Stimulated activated CD4-positive, alpha-beta T cell treated with anti-CD3 and anti-CD28 coated beads, Interleukin-1b, Interleukin-23, amount 100 ng/mL, for 1 hour (primary cell): Measurements from ENCODE around the gene TMEM50B.
"Not testable (repeated sequence)": the region's sequence is repeated elsewhere in the genome, so short reads cannot be mapped to it uniquely, and the experiment has no call there.

Experiments used
- DNase-seq, 2 donors: peaks; one replicate each; pipeline ENCODE4 v3.0.0-alpha.2; 2020; ENCODE audit warnings: low read depth in 2 of 2

The TMEM50B gene

GRCh38 chr21:33479679-33480480 is at the start of gene TMEM50B:
TMEM50B (minus strand) TSS chr21:33479974; CDS start chr21:33468885, 11,089 bp downstream.
- DNase-seq: peak; percentile 93 to 95

- no peak for DNase-seq
These were observed 43.2 kb upstream of the TMEM50B start for GRCh38 chr21:33522953-33523349.

DNA sequence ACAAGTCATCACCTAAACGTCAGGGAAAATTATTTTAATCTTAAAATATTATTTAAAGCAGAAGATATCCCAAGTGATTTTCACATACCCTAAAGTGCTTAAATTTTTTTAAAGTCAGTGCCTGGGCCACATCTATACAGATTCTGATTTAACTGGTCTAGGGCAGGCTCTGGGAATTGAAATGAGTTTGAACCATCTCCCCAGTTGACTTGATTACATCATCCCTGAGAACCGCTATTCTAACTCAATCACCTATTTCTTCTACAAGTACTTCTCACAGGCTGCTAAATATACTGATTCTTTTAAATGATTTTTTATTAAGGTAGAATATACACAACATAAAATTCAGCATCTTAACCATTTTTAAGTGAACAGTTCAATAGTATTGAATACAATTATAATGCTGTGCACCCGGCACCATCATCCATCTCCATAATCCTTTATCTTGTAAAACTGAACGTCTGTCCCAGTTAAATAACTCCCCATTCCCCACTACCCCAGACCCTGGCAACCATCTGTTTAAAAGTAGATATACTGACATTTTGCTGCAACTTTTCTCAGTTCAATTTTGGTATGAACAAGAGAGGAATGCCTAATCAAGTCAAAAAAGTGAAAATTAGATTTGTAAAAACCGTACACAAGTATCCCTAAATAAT is 42.7 kb upstream of the TMEM50B start:
- no peak for DNase-seq

- DNase-seq: no peak
These were observed 39.1 kb upstream of the TMEM50B start for GRCh38 chr21:33518899-33519298.

- no peak for DNase-seq
These were observed 34.5 kb upstream of the TMEM50B start for GRCh38 chr21:33514229-33514628.

- DNase-seq: no peak
These were observed 32.7 kb upstream of the TMEM50B start for GRCh38 chr21:33512481-33512880.

DNA sequence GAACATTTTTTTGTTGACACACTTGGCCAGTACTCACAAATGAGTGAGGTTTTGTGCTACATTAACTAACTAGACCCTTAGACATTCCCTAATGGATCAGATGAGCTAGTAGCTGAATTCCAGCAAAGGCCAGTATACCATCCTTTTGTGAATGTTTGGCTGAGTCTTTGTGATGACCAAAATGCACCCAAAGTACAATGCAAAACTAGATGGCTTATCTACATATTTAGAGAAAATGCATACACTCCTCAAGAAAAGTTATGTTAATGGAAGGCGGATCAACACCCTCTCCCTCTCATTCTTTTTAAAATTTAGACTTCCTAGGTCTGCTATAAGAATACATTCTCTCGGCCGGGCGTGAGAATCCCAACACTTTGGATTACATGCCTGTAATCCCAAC is 31.9 kb upstream of the TMEM50B start:
- no peak for DNase-seq

GRCh38 chr21:33510826-33511225 is 31.1 kb upstream of the TMEM50B start:
- no peak for DNase-seq

- not testable (repeated sequence) for DNase-seq
These were observed 27.2 kb upstream of the TMEM50B start for GRCh38 chr21:33507003-33507402.

DNA sequence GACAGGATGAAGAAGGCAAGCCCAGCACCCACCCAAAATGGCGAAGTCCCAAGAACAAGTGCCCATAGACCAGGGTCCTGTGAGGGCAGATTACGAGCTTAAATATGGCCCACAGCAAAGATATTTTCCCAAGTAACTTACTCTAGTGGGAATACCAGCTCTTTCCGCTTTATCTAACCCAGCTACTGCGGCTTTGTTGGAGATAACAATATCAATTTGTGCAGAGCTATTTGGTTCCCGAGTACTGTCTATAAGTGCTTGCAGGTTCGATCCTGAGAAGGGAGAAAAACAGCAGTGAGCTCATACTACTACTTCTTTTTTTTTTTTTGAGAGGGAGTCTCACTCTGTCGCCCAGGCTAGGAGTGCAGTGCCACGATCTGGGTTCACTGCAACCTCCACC is 26.1 kb upstream of the TMEM50B start:
- DNase-seq: no peak

DNA sequence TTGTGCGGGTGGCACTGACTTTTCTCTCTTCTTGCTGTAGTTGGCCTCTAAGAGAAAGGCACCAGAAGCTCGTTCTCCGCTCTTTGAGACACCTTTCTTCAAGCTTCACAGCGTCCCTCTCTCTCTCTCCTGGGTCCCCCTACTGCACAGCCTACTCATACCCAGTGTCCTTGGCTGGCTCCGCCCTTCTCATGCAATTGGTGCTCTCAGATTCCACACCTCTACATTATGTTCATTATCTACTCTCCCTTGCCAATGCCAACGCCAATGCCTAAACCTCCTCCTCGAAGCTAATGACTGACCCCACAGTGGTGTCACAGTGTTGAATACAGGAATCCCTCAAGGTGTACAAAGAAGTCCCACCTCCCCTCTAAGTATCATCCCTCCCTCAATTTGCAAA is 16.6 kb upstream of the TMEM50B start:
- DNase-seq: no peak

DNA sequence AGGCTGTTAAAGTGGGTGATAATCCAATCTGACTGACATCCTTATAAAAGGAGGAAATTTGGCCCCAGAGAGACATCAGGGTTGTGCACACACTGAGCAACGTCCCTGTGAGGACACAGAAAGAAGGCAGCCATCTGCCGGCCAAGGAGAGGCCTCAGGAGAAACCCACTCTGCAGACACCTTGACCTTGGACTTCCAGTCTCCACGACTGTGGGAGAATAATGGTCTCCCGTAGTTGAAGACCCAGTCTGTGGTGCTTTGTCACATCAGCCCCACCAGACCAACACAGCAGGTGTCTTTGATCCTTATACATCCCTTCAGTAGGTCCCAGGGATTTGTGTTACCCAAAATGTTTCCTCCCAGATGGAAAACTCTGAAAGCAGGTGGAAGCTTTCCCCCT is 16.0 kb upstream of the TMEM50B start:
- no peak for DNase-seq

DNA sequence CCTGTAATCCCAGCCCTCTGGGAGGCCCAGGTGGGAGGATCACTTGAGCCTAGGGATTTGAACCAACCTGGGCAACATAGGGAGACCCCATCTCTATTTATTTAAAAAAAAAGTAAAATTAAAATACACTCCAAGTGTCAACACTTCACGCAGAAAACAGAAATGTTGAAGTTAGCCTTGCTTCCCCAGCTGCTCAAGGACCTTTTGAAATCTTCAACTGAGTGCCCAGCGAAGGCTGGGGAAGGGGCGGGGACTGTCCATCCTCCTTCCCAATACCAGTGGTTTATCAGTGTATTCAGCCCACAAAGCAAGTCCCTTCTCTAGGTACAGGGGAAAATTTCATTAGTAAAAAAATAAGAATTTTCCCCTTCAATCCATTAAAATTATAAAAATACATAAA is 14.0 kb upstream of the TMEM50B start:
- DNase-seq: no peak

DNA sequence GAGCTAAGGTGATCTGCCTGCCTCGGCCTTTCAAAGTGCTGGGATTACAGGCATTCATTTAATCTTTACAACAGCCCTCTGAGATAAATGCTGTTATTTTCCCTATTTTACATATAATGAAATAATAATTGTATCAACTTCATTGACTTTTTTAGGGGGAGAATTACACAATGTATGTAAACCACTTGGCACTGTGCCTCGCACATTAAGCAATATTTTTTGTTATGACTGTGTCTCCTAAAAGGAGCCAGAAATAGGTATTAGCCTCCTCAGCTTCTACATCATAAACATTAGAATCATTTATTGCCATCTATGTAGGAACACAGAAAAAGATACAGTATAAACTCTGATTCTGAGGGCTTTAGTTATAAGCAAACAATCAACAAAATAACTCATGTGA is 12.8 kb upstream of the TMEM50B start:
- no peak for DNase-seq

DNA sequence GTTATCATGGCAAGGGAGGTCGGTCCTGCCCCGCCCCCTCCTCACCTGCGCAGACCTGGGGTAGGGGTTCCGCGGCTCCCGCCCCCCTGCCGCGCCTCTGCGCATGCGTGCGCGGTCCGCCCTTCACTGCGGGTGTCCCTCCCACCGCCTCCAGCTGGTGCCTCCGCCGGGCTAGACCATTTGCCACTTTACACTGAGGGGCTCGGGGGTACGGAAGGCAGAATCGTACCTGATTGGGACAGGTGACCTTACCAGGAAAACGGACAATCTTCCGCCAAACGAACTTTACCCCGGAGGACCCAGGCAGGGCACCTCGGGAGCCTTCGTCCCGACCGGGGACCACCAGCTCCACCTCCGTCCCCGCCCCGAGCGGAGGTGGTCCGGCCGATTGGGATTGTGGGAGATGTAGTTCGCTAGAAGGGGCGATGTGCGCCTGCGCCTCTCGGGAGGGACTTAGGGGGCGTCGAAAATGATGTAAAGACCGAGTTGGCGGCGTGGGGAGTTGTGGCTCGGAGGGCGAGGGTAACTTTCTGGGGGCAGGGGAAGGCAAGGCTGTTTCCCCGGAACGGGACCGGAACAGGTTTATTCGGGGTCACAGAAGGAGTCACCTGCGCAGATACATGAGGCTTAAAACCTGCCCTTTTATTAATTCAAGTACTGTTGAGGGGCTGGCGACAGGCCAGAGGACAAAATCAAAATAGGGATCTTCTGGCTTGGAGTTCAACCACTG is 11.8 kb upstream of the TMEM50B start, which contains the start of gene DNAJC28:
DNAJC28 (minus strand) TSS at position 344 of the 730 bp plus-strand sequence. CDS start 2,323 bp downstream, outside the sequence.
- DNase-seq: peak; percentile 87 to 92

GRCh38 chr21:33490991-33491372 is 11.2 kb upstream of the TMEM50B start:
- DNase-seq: no peak

- DNase-seq: no peak
These were observed 9.2 kb upstream of the TMEM50B start for GRCh38 chr21:33488936-33489335.

DNA sequence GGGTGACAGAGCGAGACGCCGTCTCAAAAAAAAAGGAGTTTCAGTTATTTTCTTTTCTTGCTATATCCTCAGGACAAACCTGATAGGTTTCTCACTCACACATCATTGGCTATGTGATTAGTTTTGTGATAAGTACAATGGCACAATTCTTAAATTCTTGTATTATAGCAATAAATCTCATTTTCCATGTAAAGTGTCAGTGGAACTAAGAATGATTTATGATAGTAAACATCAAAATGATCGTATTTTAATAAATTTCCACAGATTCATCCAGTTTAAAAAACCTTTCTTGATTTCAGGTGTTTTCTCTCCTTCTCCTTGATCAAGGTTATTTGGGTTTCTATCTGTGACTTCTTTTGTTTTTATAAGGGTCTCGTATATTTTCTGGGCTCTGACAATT is 8.2 kb upstream of the TMEM50B start:
- DNase-seq: no peak

GRCh38 chr21:33481314-33481943 is 1.7 kb upstream of the TMEM50B start:
- no peak for DNase-seq

DNA sequence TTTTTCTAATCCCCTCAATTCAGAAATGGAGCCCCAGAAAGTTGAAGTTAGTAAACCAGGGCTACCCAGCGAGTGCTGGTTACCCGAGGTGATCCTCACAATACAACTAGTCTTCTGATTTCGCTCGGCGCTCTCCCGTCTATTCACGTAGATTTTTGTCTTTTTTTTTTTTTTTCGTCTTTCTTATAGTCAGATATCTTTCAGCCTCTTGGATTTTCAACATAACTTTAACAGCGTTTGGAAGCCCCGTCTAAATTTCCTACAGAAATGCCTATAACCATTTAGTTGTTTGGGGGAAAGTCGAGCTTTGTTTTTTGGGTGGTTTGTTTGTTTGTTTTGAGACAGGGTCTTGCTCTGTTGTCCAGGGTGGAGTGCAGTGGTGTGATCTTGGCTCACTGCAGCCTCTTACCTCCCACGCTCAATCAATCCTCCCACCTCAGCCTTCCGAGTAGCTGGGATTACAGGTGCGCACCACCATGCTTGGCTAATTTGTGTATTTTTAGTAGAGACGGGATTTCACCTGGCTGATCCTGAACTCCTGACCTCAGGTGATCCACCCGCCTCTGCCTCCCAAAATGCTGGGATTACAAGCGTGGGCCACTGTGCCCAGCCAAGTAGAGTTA is 818 bp upstream of the TMEM50B start:
- DNase-seq: no peak

- peak in 1 of 2 donors; percentile 11 for DNase-seq
These were observed 667 bp downstream of the TMEM50B start for GRCh38 chr21:33478935-33479678.
